NB4 (cell line): ENCODE data around the gene TACR1.

Experiments
- TF ChIP-seq, protein P1 (sequence below): IDR thresholded peaks from 2 replicates; pipeline ENCODE4 v1.6.1; 2011; ENCODE audit warnings: low read depth, low read length
- TF ChIP-seq, protein P2 (sequence below): IDR thresholded peaks from one replicate; pipeline ENCODE4 v1.5.1; 2012; ENCODE audit warnings: low read depth, low read length

DNA sequence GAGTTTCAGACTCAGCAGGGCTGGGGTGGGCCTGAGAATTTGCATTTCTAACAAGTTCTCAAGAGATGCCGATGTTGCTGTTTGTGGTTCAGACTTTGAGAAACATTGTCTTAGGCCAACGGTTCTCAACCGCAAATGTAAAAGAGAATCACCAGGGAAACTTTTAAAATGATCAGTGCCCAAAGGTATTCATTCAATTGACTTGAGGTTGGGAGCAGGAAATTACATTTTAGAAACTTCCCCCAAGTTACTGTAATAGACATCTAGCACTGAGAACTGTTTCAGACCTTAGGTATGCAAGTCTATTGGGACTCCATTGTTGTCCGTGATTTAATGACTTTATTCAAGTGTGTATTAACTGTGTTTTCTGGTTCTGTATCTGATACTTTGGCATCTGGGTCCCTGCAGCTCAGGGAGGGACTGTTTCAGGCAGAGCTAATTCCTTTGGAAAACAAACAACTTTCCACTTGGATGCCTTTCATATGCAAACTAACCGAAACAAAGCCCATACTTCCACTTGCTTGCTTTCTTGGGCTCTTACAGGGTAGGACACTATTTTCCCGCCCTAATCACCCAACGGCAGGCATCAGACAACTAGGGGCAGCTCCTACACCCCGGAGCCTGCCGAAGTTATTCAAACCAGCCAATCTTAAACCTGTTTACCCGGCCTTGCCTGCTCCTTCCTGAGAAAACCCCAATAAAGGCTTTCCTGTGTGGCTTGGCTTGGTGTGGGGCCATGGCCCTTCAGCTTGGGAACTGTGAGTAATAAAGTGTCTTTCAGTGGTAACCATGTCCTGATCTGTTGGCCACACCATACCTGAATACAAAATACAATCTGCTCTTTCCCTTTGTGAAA lies 143.3 kb downstream of the TACR1 start:
- TF ChIP-seq, protein P1, sequence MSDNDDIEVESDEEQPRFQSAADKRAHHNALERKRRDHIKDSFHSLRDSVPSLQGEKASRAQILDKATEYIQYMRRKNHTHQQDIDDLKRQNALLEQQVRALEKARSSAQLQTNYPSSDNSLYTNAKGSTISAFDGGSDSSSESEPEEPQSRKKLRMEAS: no peak
- TF ChIP-seq, protein P2, sequence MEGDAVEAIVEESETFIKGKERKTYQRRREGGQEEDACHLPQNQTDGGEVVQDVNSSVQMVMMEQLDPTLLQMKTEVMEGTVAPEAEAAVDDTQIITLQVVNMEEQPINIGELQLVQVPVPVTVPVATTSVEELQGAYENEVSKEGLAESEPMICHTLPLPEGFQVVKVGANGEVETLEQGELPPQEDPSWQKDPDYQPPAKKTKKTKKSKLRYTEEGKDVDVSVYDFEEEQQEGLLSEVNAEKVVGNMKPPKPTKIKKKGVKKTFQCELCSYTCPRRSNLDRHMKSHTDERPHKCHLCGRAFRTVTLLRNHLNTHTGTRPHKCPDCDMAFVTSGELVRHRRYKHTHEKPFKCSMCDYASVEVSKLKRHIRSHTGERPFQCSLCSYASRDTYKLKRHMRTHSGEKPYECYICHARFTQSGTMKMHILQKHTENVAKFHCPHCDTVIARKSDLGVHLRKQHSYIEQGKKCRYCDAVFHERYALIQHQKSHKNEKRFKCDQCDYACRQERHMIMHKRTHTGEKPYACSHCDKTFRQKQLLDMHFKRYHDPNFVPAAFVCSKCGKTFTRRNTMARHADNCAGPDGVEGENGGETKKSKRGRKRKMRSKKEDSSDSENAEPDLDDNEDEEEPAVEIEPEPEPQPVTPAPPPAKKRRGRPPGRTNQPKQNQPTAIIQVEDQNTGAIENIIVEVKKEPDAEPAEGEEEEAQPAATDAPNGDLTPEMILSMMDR: no peak
